GM18951 (cell line): ENCODE results near the gene PLEKHA8.

Experiments used
- POLR2A ChIP-seq: IDR thresholded peaks from 4 replicates; pipeline ENCODE4 v1.6.1; 2011; ENCODE audit warnings: mild to moderate bottlenecking; ENCODE audit not compliant: insufficient read length, insufficient read depth; ENCODE audit errors: extremely low read depth
- in situ Hi-C: fragments of 300-500 bp; cut with MboI; formaldehyde crosslinking; loops from one replicate; pipeline ENCODE4 v1.12.0; 2022; ENCODE audit warnings: low sequenced_read_pairs, mixed read lengths, inconsistent platforms; ENCODE audit not compliant: unreplicated experiment

The PLEKHA8 gene

GRCh38 chr7:30168835-30169573 lies 140.8 kb downstream of the PLEKHA8 start:
- in situ Hi-C loops = loop anchor here (10.0 kb wide), 1 partner anchor 106 kb away; no protein-coding TSS in a partner anchor
- no peak for TF ChIP-seq POLR2A

GRCh38 chr7:30169579-30169978 lies 141.4 kb downstream of the PLEKHA8 start:
- no peak for TF ChIP-seq POLR2A
- in situ Hi-C loops = loop anchor here (10.0 kb wide), 1 partner anchor 105 kb away; no protein-coding TSS in a partner anchor

GRCh38 chr7:30170476-30171205 lies 142.4 kb downstream of the PLEKHA8 start:
- in situ Hi-C loops = no loop called here
- TF ChIP-seq POLR2A = no peak

GRCh38 chr7:30171766-30172447 lies 143.7 kb downstream of the PLEKHA8 start:
- TF ChIP-seq POLR2A = no peak
- in situ Hi-C loops = no loop called here

GRCh38 chr7:30172451-30172850 lies 144.2 kb downstream of the PLEKHA8 start:
- in situ Hi-C loops = no loop called here
- no peak for TF ChIP-seq POLR2A

GRCh38 chr7:30173058-30173897 lies 145.1 kb downstream of the PLEKHA8 start:
- no peak for TF ChIP-seq POLR2A
- in situ Hi-C loops = no loop called here

GRCh38 chr7:30175180-30175579 lies 147.0 kb downstream of the PLEKHA8 start:
- in situ Hi-C loops = no loop called here
- no peak for TF ChIP-seq POLR2A

- TF ChIP-seq POLR2A = no peak
- in situ Hi-C loops = no loop called here
These were observed 147.5 kb downstream of the PLEKHA8 start for GRCh38 chr7:30175636-30176147.

- TF ChIP-seq POLR2A = no peak
- in situ Hi-C loops = no loop called here
These were observed 148.4 kb downstream of the PLEKHA8 start for GRCh38 chr7:30176463-30177109.

GRCh38 chr7:30177186-30177585 lies 149.0 kb downstream of the PLEKHA8 start:
- in situ Hi-C loops = no loop called here

GRCh38 chr7:30177965-30178364 lies 149.8 kb downstream of the PLEKHA8 start:
- no peak for TF ChIP-seq POLR2A
- in situ Hi-C loops = no loop called here

More at GRCh38 chr7:30177186-30177585, 149.0 kb downstream of the PLEKHA8 start:
- TF ChIP-seq POLR2A = no peak
